Fibroblast of skin of right quadriceps (primary cell): ENCODE results near the gene CYP26C1.

Experiments used
- DNase-seq: peaks from one replicate; pipeline ENCODE4 v3.0.0-alpha.2; 2013

The CYP26C1 gene

GRCh38 chr10:93064874-93065660, 4.5 kb downstream of the CYP26C1 start:
- no peak for DNase-seq

GRCh38 chr10:93065675-93066543, 5.3 kb downstream of the CYP26C1 start:
- no peak for DNase-seq

GRCh38 chr10:93066544-93066913, 5.9 kb downstream of the CYP26C1 start:
- DNase-seq = no peak

- no peak for DNase-seq
Measured at GRCh38 chr10:93067443-93068365, 7.1 kb downstream of the CYP26C1 start.

- DNase-seq = peak; percentile 32
Measured at GRCh38 chr10:93068411-93069244, 8.0 kb downstream of the CYP26C1 start.

GRCh38 chr10:93069245-93069561, 8.6 kb downstream of the CYP26C1 start:
- no peak for DNase-seq

GRCh38 chr10:93070378-93071176, 10.0 kb downstream of the CYP26C1 start:
- no peak for DNase-seq

GRCh38 chr10:93071177-93071472, 10.5 kb downstream of the CYP26C1 start:
- no peak for DNase-seq

GRCh38 chr10:93071674-93072224, 11.2 kb downstream of the CYP26C1 start:
- DNase-seq = no peak

GRCh38 chr10:93072225-93072712, 11.7 kb downstream of the CYP26C1 start:
- DNase-seq = no peak

- DNase-seq = no peak
Measured at GRCh38 chr10:93072713-93073538, 12.3 kb downstream of the CYP26C1 start.

GRCh38 chr10:93073539-93074146, 13.0 kb downstream of the CYP26C1 start, which contains the start of gene CYP26A1:
CYP26A1 (plus strand) TSS chr10:93073893; CDS start chr10:93073935, 42 bp downstream.
- DNase-seq = no peak

- DNase-seq = no peak
Measured at GRCh38 chr10:93074147-93074596, 13.6 kb downstream of the CYP26C1 start.

GRCh38 chr10:93074597-93075368, 14.2 kb downstream of the CYP26C1 start:
- DNase-seq = no peak

GRCh38 chr10:93075369-93076221, 15.0 kb downstream of the CYP26C1 start:
- DNase-seq = no peak

- no peak for DNase-seq
Measured at GRCh38 chr10:93076871-93077270, 16.3 kb downstream of the CYP26C1 start.

GRCh38 chr10:93077860-93078337, 17.3 kb downstream of the CYP26C1 start:
- no peak for DNase-seq
